HG02943 (cell line): Measurements from ENCODE around the gene CDX2.
"Not testable (repeated sequence)": the region's sequence is repeated elsewhere in the genome, so short reads cannot be mapped to it uniquely, and the experiment has no call there.

Experiments used
- ATAC-seq: cut with Tn5 transposase; IDR thresholded peaks from one replicate; pipeline ENCODE4 v1.9.1; 2021; ENCODE audit warnings: mild to moderate bottlenecking, low read depth, moderate library complexity; ENCODE audit not compliant: unreplicated experiment

The CDX2 gene, protein sequence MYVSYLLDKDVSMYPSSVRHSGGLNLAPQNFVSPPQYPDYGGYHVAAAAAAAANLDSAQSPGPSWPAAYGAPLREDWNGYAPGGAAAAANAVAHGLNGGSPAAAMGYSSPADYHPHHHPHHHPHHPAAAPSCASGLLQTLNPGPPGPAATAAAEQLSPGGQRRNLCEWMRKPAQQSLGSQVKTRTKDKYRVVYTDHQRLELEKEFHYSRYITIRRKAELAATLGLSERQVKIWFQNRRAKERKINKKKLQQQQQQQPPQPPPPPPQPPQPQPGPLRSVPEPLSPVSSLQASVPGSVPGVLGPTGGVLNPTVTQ

DNA sequence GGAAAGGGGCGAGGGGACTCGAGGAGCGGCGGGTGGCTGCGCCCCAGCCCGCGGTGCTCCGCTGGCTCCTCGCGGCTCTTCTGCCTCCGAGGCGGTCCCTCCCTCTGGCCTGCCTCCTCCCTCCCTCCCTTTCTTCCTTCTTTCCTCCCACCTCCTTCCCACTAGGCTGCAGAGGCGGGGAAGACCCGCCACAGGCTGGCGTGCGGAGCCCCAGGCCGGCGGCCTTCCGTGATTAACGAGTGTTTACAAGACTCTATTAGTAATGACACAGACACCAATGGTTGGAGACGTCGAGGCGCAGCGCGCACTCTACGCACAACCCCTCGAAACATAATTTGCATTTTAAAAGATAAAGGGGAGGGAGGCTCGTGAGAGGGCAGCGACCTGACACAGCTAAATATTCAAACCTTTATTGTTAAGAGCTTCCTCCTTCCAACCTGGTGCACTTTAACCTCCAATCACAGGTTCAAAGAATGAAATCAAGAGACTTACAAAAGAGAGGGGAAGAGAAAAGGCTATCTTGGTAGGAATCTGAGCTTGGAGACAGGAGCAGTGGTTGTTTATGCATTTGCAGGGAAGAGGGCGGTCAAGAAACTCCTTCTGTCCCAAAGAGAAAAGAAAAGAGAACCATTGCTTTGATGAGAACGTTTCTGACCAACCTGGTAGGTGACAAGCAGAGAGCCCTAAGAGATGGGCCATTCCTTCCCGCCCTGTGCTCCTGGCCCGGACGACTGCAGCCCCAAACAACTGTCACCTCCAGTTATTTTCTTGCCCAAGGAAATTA, at the start of gene CDX2:
CDX2 (minus strand) TSS at position 234 of the 784 bp plus-strand sequence. CDS start 309 bp downstream, outside the sequence.
- ATAC-seq, result no peak

GRCh38 chr13:28014301-28014700, 45.2 kb upstream of the CDX2 start:
- ATAC-seq, result no peak

DNA sequence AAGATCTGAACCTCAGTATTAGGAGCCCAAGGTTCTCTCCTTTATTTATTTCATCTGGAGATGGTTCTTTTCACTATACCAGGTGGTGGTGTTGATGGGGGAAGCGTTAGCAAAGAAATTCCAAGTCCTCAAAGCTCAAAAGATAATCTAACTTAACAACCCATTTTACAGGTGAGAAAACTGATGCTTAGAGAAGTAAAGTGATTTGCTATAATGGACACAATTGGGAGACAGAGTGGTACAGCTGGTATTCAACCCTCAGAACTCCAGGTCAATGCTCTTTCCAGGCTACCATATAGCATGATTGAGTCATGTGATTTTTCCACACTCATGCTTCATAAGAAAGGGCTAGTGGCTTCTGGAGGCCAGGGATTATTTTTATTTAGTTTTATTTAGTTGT, 44.4 kb upstream of the CDX2 start:
- ATAC-seq, result no peak

DNA sequence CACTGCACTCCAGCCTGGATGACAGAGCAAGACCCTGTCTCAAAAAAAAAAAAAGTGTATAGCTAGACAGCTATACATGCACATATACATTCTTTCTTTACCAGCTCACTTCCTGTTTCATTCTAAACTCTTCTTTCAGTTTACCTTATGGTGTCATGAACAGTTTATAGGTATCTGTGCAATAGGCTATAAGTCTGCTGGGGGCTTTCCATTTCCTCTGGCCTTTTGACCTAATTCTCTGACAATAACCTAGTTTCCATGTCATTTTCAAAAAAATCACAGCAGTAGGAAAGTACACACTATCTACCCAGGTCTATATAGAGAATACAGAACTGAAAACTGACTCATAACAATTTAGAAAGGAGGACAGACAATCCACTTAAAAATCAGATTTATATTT, 43.8 kb upstream of the CDX2 start:
- ATAC-seq, result peak; percentile 68

DNA sequence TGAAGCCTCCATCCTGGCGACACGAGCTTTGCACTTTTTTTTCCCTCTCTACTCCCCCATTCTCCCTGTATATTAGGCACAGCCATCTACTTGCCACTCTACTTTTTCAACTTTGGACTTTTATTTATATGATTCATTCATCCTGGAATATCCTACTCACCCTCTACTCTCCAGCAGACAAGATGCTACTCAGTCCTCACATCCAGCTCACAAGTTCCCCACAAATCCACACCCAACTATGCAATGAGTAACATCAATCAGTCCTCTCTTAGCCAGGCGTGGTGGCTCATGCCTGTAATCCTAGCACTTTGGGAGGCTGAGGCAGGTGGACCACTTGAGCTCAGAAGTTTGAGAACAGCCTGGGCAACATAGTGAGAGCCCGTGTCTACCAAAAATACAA, 43.3 kb upstream of the CDX2 start:
- no peak for ATAC-seq

GRCh38 chr13:28010046-28010445, 40.9 kb upstream of the CDX2 start:
- ATAC-seq, result no peak

DNA sequence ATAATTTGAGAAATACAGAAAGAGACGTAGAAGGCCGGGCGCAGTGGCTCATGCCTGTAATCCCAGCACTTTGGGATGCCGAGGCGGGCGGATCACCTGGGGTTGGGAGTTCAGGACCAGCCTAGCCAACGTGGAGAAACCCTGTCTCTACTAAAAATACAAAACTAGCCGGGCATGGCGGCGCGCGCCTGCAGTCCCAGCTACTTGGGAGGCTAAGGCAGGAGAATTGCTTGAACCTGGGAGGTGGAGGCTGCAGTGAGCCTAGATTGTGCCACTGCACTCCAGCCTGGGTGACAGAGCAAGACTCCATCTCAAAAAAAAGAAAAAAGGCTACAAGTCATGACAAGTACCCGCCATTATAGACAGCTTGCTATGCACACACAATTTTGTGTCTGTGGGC, 35.9 kb upstream of the CDX2 start:
- ATAC-seq, result not testable (repeated sequence)

DNA sequence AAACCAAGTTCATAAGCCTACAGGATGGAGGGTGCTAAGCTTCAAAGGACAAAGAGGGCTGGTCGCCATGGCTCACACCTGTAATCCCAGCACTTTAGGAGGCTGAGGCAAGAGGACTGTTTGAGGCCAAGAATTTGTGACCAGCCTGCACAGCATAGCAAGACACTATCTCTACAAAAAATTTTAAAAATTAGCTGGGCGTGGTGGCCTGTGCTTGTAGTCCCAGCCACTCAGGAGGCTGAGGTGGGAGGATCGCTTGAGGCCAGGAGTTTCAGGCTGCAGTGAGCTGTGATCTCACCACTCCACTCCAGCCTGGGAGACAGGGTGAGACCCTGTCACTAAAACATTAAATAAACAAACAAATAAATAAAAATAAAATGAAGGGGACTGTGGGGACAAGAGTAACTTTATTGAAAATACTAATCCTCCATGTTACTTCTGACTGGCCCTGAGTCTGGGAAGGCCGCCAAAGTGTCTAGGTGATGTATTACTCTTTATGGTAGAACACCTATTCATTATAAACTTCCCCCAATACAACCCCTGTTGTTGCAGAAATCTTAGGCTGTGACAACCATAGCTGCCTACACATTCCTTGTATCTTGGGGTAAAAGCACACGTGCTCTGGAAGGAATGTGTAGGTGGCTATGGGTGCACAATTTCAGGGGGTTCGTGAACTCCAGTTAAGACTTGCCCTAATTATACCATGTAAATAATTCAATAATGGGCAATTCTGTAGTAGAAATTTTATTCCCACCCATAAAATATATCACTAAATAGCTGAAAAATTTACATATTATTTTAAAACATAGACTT, 34.0 kb upstream of the CDX2 start:
- no peak for ATAC-seq

- no peak for ATAC-seq
Measured at GRCh38 chr13:28001837-28002473, 32.8 kb upstream of the CDX2 start.

DNA sequence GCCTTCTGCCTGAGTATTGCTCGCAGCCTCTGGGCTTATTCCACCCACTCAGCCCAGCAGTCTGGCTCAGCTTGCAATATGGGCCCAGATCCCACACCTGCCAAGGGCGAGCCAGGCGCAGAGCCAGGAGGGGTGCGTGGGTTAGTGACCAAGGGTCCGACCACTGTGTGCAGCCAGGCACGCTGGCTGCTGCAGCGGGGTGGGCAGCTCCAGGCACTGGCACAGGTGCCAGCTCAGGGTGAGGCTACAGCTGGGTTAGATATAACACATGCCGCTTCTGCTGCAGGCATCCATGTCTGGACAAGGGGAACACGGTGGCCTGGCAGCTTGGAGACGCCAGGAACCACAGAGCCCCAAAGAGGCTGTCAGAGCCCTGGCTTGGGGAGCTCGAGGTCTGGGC, 31.9 kb upstream of the CDX2 start:
- no peak for ATAC-seq

DNA sequence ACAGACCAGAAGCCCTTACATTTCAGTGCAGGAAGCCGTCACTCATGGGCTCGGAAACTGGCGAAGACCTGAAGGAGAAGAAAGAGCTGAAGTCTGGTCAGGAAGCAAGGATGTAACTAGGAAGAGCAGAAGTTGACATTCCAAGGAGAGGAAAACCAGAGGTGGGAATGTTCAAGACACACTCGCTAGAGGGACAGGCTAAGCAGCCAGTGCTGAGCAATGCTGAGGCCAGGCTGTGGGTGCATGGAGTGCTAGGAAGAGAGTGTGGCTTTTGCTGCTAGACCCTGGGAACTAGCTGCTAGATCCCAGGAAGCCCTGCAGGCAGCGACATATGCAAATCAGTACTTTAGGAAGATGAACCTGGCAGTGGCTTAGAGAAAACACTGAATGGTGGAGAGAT, 31.5 kb upstream of the CDX2 start:
- no peak for ATAC-seq

- ATAC-seq, result no peak
Measured at GRCh38 chr13:27997904-27998522, 28.9 kb upstream of the CDX2 start.

DNA sequence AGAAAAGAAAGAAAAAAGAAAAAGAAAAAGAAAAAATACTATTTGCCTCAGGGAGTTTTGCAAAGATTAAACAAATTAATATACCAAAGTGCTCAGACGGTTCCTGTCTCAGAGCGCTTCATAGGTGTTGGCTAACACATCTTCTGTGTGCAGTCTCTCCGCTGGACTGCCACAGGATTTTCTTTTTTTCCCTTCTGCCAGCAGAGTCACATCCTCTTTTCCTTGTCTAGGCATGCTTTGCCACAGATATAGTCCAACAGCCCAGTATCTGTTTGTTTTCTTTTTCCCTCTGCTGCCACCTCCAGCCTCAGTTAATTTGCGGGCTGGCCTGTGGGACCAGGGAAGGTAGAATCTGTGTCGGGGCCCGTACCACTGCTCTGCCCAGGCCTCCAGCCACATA, 22.8 kb upstream of the CDX2 start:
- no peak for ATAC-seq

DNA sequence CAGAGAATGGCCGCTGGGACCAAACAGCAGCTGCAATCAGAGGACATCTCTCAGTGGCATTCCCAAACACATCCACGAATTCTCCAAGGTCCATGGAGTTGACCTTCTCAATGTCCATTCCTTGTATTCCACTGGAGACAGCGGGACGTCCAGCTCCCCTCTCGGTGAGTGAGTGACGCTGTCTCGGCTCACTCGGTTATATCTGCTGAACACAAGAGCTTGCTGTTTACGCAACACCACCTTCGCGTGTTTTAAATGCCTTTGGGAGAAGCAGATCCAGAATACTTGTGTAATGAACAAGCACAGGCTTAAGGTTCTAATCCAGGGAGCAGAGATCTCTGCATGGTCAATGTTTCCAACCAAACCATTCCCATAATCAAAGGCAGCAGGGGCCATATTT, 19.4 kb upstream of the CDX2 start, which contains the start of gene URAD:
URAD (minus strand) TSS at position 174 of the 400 bp plus-strand sequence; CDS start at position 118, 56 bp downstream.
- ATAC-seq, result no peak

GRCh38 chr13:27985600-27985999, 16.5 kb upstream of the CDX2 start:
- no peak for ATAC-seq

GRCh38 chr13:27982361-27982760, 13.2 kb upstream of the CDX2 start:
- no peak for ATAC-seq

DNA sequence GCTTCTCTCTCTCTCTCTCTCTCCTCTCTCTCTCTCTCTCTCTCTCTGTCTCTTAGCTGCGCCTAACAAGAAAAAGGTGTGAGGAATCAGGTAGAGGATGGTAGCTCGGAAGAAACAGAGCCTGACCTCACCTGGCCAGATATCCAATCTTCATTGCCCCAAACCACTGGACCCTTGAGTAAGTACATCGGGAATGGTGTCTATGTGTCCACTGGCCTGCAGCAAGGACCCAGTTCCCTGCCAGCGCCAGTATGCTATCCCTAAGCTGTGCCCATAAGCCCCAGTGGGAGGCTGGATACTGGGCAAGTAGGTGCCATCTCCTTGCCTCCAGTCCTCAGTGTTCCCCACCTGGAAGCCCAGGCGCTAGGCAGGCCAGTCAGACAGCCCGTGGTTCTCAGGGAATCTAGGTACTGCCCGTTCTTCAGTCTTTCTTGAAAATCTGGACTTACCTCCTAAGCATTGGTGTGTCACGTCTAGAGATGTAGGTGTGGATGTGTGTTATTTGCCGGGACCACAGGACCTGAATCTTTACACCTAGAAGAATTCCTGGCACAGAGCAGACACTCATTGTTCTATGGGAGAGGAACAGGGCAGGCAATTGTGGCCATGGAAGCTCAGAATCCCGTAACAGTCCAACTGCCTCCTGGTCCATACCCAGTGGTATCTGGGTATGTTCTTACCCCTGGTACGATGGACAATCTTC, 12.0 kb upstream of the CDX2 start:
- no peak for ATAC-seq

DNA sequence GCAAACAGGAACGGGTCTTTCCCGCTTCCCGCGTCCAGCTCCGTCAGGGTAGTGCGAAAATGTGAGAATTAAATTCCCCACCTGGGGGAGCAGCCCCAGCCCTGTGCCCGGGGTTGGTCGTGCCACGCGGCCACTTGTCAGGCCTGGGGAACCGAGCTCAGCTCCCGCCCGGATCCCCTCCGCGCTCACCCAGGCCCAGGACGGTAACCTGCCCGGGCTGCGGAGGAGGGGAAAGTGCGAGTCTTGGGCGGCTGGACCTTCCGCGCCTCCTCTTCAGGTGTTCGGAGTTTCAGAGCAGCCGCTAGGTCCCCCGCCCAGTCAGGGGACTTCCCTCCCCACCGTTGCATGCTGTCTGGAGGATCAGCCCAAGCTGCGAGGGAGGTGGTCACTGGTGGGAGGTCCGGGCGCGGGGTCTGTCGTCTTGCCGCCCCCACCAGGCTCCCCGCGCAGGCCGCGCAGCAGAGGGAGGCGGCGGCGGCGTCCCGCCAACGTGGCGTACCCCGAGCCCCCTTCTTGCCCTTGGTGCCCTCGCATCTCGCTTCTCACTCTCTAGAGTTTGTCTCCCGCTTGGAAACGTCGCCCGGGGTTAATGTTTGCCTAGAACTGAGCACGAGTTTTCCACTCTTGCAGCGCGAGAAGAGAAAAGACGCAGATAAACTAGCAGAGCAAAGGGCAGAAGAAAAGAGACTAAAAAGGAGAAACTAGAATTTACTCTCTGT, 11.3 kb upstream of the CDX2 start:
- no peak for ATAC-seq

DNA sequence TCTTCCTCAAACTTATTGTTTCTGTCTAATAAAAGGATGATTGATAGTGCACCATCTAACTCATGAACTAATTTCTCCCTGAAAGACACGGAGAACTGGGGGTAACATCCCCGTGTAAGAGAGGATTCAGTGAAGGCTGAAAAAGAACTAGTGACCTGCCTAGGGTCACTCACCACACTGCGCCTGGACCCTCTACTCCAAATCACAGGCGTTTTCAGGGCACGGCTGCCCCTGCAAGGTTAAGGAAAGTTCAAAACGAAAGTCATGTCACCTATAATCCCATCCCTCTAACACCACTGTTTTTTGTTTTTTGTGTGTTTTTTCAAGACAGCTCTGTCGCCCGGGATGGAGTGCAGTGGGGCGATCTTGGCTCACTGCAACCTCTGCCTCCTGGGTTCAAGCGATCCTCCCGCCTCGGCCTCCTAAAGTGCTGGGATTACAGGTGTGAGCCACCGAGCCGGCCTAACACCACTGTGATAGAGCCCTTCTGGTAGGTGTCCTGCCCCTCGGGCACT, 10.7 kb upstream of the CDX2 start:
- ATAC-seq, result no peak
